GM21576 (cell line): ENCODE results near the gene KRTAP10-12.
"Not testable (repeated sequence)": the region's sequence is repeated elsewhere in the genome, so short reads cannot be mapped to it uniquely, and the experiment has no call there.

Experiments
- ATAC-seq: cut with Tn5 transposase; IDR thresholded peaks from one replicate; pipeline ENCODE4 v1.9.1; 2021; ENCODE audit warnings: mild to moderate bottlenecking, moderate library complexity; ENCODE audit not compliant: unreplicated experiment

Gene KRTAP10-12

GRCh38 chr21:44667612-44668011, 29.4 kb upstream of the KRTAP10-12 start:
- ATAC-seq: no peak

GRCh38 chr21:44670642-44671432, 26.1 kb upstream of the KRTAP10-12 start:
- no peak for ATAC-seq

DNA sequence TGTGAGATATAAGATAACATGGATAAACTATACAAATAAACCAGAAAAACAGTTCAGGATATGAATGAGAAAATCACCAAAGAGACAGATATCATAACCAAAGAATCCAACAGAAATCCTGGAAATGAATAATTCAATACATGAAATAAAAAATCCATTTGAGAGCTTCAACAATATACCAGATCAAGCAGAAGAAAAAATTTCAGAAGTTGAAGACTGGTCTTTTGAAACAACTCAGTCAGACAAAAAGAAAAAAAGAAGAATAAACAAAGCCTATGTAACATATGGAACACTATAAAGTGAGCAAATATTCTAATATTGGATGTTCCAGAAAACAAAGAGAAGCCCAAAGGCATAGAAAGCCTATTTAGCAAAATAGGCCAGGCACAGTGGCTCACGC, 25.1 kb upstream of the KRTAP10-12 start:
- ATAC-seq: no peak

DNA sequence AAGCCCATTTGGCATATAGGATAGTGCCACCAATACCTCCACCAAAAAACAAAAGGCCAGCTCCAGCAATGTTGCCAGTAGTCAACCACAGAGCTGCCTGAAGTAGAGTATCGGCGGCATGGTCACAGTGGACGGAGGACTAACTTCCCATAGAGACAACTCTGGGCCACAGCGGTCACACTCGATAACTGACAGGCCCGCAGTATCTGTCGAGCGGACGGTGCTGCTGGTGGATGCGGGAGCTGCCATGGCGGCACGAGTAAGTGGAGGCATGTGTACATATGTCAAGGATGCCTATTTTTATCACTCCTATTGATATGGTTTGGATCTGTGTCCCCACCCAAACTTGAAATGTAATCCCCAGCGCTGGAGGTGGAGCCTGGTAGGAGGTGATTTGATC, 19.1 kb upstream of the KRTAP10-12 start:
- no peak for ATAC-seq

DNA sequence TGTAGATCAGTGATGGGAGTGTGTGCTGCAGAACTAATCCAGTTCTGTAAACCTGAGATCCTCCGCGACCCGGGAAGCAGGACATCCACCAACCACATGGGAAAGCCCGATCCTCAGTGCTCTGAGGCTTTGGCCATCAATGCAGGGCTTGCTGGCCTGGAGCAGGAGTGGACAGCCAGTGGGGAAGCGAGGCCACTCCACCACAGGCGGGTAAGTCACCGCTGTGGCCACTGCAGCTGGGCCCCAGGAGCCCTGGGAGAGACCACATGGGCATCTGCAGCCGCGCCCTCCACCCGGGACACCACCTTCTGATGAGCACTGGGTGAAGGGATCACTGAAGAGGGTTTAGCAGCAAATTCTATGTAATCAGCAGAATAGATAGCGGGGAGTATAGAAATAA, 15.8 kb upstream of the KRTAP10-12 start:
- ATAC-seq: no peak

- ATAC-seq: no peak
These were observed 15.0 kb upstream of the KRTAP10-12 start, which contains the start of gene KRTAP12-1 for GRCh38 chr21:44681861-44682579. TSS of gene KRTAP12-1 (minus strand) at chr21:44682163. CDS start at chr21:44682123, 40 bp downstream.

DNA sequence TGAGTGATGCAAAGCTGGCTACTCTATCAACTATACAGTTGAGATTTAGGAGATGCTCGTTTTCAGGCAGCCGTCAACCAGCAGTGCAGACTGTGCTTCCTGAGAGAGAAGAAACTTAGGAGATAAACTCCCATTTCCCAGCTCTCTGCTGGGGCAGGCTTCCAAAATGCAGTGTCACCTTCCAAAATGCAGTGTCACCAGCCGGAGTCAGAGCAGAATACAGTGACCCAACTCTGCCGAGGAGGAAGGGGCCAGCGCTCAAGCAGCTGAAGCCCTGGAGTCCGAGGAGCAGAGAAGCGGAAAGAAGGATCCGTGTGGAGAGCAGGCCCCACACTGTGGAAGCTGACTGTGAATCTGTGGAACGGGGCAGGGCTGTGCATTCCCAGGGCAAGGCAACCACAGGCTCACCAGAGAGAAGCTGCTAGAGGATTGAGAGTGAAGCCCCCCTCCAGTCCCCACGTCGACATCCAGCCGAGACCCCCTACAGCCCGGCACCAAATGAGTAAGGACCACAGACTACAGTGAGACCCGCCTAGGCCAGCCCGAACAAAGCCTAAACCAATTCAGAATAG, 14.3 kb upstream of the KRTAP10-12 start:
- ATAC-seq: no peak

- no peak for ATAC-seq
These were observed 12.9 kb upstream of the KRTAP10-12 start for GRCh38 chr21:44684077-44684476.

DNA sequence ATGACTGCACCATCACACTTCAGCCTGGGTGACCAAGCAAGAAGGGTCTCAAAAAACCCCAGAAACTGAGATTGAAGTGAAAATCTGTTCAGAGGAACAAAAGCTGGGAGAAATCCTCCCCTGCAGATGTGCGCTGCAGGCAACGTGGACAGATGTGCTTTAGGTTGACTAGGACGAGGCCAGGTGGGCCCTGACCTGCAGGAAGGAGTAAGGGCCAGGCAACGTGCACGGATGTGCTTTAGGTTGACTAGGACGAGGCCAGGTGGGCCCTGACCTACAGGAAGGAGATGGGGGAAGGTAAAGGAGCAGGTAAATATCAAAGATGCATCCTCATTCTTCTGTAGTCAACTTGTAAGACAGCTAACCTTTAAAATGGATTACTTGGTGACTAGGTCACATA, 12.5 kb upstream of the KRTAP10-12 start:
- ATAC-seq: no peak

DNA sequence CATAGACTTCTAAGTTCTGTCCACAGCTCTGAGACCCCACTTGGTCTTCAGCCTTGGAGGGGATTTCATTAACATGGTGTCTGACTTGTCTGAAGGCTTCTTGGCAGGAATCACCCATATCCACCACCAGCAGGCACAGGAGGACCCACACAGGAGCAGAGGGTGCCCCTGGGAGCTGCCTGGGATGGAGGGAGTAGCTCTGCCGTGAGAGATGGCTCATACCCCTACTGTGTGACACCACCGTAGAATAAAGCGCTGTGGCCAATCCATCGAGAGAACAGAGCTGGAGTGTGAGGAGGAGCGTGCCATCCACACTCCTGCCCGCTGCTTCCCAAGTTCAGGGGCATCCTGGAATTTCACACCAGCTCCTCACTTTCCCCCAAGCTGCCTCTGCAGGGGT, 11.9 kb upstream of the KRTAP10-12 start:
- not testable (repeated sequence) for ATAC-seq

- no peak for ATAC-seq
These were observed 10.8 kb upstream of the KRTAP10-12 start for GRCh38 chr21:44686000-44686781.

DNA sequence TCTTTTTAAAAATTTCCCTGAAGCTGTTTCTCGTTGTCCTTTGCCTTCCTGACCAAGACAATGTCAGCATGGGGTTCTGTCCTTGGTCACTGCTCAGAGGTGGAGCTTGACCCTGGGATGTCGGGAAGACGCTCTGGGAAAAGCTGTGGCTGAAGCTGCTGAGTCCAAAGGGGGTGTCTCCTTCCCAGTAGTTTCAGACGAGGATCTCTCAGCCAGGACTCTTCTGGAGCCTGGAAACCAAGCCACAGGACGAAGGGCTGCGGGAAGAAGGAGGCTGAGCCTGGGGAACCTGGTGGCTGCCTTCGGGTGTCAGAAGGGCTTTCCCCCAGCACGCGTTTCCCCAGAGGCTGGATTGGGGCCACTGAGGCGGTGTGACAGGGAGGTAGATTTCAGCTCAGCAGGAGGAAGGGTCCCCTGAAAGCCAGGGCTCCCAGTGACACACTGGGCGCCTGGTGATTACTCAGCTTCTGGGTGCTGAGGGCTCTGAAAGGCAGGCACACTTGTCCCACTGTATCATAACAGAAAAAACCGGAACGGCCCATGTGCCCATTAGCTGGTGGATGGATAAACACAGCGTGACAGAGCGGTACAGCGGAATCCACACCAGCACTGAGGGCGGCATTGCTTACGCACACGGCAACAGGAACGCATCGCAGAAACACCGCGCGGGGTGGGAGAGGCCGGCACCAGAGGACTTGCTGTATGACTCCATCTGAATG, 10.0 kb upstream of the KRTAP10-12 start:
- no peak for ATAC-seq

DNA sequence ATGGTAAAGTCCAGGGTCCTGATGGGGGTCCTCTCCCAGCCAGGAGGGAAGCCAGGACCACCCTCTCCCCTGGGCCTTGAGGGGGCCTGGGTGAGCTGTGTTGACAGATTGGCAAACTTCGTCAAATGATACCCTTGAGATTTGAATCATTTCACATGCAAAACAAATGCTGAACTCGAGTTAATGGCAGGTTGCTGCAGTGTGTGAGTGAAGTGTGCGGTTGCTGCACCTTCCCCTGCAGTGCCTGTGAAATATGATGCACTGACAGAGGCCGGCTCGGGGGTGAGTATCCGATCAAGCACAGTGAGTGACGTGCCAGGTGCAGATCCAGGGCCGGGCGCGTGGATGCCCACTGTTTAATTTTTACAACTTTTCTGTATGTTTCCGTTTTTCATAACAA, 9.3 kb upstream of the KRTAP10-12 start:
- no peak for ATAC-seq

DNA sequence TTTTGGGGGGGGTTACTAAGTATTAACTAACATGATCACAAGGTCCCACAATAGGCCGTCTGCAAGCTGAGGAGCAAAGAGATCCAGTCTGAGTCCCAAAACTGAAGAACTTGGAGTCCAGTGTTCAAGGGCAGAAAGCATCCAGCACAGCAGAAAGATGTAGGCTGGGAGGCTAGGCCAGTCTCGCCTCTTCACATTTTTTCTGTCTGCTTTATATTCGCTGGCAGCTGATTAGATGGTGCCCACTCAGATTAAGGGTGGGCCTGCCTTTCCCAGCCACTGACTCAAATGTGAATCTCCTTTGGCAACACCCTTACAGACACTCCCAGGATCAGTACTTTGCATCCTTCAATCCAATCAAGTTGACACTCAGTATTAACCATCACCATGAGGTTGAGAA, 7.2 kb upstream of the KRTAP10-12 start:
- ATAC-seq: not testable (repeated sequence)

- ATAC-seq: no peak
These were observed 5.3 kb upstream of the KRTAP10-12 start for GRCh38 chr21:44691686-44692085.

- no peak for ATAC-seq
These were observed 4.0 kb upstream of the KRTAP10-12 start for GRCh38 chr21:44692798-44693512.

DNA sequence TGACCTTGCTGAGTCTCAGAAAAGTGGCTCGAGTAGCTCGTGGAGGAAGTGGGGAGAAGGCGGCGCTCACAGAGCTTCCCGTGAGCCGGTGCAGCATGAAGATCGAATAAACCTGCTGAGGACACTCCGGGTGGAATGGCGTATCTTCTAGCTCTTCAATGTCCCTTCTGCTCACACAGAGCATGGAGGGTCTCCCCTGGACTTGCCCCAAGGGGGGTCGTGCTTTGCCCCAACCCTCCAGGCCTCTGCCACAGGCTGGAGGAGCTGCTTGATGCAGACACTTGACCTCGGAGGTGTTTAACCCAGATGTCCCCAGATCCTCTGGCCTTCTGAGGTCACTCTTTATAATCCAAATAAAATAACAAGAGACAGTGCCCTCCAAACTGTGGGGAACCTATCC, 2.2 kb upstream of the KRTAP10-12 start:
- no peak for ATAC-seq

DNA sequence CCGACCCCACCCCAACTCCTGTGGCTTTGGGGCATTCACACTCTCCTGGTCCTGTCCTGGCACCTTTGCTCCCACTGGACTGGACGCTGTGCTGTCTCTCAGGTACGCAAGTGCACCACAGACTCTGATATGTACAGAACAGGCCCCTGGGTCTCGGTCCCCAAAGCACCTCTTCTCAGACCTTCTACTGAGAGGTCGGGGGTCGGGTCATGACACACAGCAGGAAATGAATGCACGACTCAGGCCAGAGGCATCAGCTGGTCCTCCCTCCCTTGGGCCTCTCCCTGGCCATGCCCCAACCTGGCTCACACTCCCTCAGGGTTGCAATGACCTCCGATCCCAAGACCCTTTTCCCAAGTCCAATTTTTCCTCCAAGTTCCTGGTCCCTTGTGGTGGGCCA, 1.8 kb upstream of the KRTAP10-12 start:
- ATAC-seq: no peak

- no peak for ATAC-seq
These were observed 1.3 kb upstream of the KRTAP10-12 start for GRCh38 chr21:44695641-44696040.

GRCh38 chr21:44696572-44696971, 400 bp upstream of the KRTAP10-12 start:
- no peak for ATAC-seq
